Neuron (in vitro differentiated cells): ENCODE measurements around the gene POLRMT.

Experiments used
- H2AFZ ChIP-seq: one replicate; pipeline ENCODE4 v1.6.1; 2013; ENCODE audit warnings: low read depth, mild to moderate bottlenecking, inconsistent platforms, low read length, moderate library complexity
- H3K27me3 ChIP-seq: one replicate; pipeline ENCODE4 v1.6.1; 2013; ENCODE audit warnings: low read length; ENCODE audit not compliant: insufficient read depth
- H3K36me3 ChIP-seq: one replicate; pipeline ENCODE4 v1.6.1; 2013; ENCODE audit warnings: low read length; ENCODE audit not compliant: insufficient read depth
- H3K4me1 ChIP-seq: one replicate; pipeline ENCODE4 v1.6.1; 2013; ENCODE audit warnings: low read length; ENCODE audit not compliant: insufficient read depth
- H3K4me3 ChIP-seq: 2 replicates; pipeline ENCODE4 v1.5.1; 2013; ENCODE audit warnings: mild to moderate bottlenecking, low read length, moderate library complexity
- H3K9me3 ChIP-seq: one replicate; pipeline ENCODE4 v1.6.1; 2013; ENCODE audit warnings: low read length

The POLRMT gene

GRCh38 chr19:572743-573518 lies 60.4 kb downstream of the POLRMT start:
- no peak overlapping the region for H2AFZ ChIP-seq
- H3K4me3 ChIP-seq, result peak overlapping the region; percentile 92
- no peaks in the 10 kb centered on the region for H3K27me3 ChIP-seq
- H3K4me1 ChIP-seq, result peaks cover 25% of the 10 kb centered on the region
- H3K36me3 ChIP-seq, result peaks cover 15% of the 10 kb centered on the region
- H3K9me3 ChIP-seq, result no peaks in the 10 kb centered on the region

GRCh38 chr19:572140-572742 lies 61.1 kb downstream of the POLRMT start, which contains the start of gene BSG:
TSS of gene BSG (plus strand) at chr19:572596. CDS start at chr19:572635, 39 bp downstream.
- peak within 1 kb of the TSS; percentile 92 for H3K4me3 ChIP-seq
- H2AFZ ChIP-seq, result peak within 1 kb of the TSS; percentile 6
- peaks cover 25% of the 10 kb centered on the region for H3K4me1 ChIP-seq
- peaks cover 2% of the 10 kb centered on the region for H3K9me3 ChIP-seq
- H3K36me3 ChIP-seq, result peaks cover 9% of the 10 kb centered on the region
- no peaks in the 10 kb centered on the region for H3K27me3 ChIP-seq

GRCh38 chr19:571566-571974 lies 61.8 kb downstream of the POLRMT start:
- no peaks in the 10 kb centered on the region for H3K27me3 ChIP-seq
- peak overlapping the region; percentile 62 for H3K4me3 ChIP-seq
- peaks cover 2% of the 10 kb centered on the region for H3K9me3 ChIP-seq
- H3K36me3 ChIP-seq, result peaks cover 5% of the 10 kb centered on the region
- H2AFZ ChIP-seq, result peak overlapping the region; percentile 6
- H3K4me1 ChIP-seq, result peaks cover 25% of the 10 kb centered on the region

GRCh38 chr19:570937-571565 lies 62.3 kb downstream of the POLRMT start:
- H3K36me3 ChIP-seq, result peaks cover 6% of the 10 kb centered on the region
- peak overlapping the region; percentile 6 for H2AFZ ChIP-seq
- H3K9me3 ChIP-seq, result peaks cover 2% of the 10 kb centered on the region
- H3K27me3 ChIP-seq, result no peaks in the 10 kb centered on the region
- H3K4me1 ChIP-seq, result peaks cover 25% of the 10 kb centered on the region
- peak overlapping the region; percentile 62 for H3K4me3 ChIP-seq

- no peaks in the 10 kb centered on the region for H3K27me3 ChIP-seq
- peaks cover 3% of the 10 kb centered on the region for H3K36me3 ChIP-seq
- H3K9me3 ChIP-seq, result peaks cover 2% of the 10 kb centered on the region
- H3K4me1 ChIP-seq, result peaks cover 20% of the 10 kb centered on the region
- H2AFZ ChIP-seq, result no peak overlapping the region
- H3K4me3 ChIP-seq, result no peak overlapping the region
Observed at GRCh38 chr19:570251-570686, 63.1 kb downstream of the POLRMT start.

- Histone ChIP-seq H2AFZ (no peak overlapping the region), H3K4me3 (no peak overlapping the region), H3K36me3 (peaks cover 3% of the 10 kb centered on the region), H3K27me3 (no peaks in the 10 kb centered on the region), H3K9me3 (peaks cover 6% of the 10 kb centered on the region), H3K4me1 (peaks cover 5% of the 10 kb centered on the region)
Observed at GRCh38 chr19:567296-567900, 65.9 kb downstream of the POLRMT start.
